MM.1S (cell line): ENCODE results near the gene CRYBA2.

ENCODE experiments used
- EZH2 ChIP-seq: fragments of 300-600 bp; sonication (generic); optimal IDR thresholded peaks from 2 replicates; pipeline ENCODE3; 2017; ENCODE audit warnings: low read depth, mild to moderate bottlenecking, antibody characterized with exemption, low read length, mixed read lengths
- EZH2phosphoT487 ChIP-seq: fragments of 300-600 bp; sonication (generic); IDR thresholded peaks from 2 replicates; pipeline ENCODE4 v1.6.1; 2018; ENCODE audit warnings: antibody characterized with exemption, low read length
- TF ChIP-seq, protein P1 (sequence below): fragments of 300-600 bp; sonication (generic); IDR thresholded peaks from 2 replicates; pipeline ENCODE4 v1.5.1; 2016; ENCODE audit warnings: antibody characterized with exemption, low read length, mixed read lengths

GRCh38 chr2:218952160-218952559 lies 41.1 kb downstream of the CRYBA2 start:
- TF ChIP-seq EZH2 (no peak), EZH2phosphoT487 (no peak)
- TF ChIP-seq, protein P1, sequence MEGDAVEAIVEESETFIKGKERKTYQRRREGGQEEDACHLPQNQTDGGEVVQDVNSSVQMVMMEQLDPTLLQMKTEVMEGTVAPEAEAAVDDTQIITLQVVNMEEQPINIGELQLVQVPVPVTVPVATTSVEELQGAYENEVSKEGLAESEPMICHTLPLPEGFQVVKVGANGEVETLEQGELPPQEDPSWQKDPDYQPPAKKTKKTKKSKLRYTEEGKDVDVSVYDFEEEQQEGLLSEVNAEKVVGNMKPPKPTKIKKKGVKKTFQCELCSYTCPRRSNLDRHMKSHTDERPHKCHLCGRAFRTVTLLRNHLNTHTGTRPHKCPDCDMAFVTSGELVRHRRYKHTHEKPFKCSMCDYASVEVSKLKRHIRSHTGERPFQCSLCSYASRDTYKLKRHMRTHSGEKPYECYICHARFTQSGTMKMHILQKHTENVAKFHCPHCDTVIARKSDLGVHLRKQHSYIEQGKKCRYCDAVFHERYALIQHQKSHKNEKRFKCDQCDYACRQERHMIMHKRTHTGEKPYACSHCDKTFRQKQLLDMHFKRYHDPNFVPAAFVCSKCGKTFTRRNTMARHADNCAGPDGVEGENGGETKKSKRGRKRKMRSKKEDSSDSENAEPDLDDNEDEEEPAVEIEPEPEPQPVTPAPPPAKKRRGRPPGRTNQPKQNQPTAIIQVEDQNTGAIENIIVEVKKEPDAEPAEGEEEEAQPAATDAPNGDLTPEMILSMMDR, result no peak
